Stomach smooth muscle (tissue), 2 donors: ENCODE measurements around the gene SMYD4.

ENCODE experiments used
- H3K27ac ChIP-seq: one replicate; pipeline ENCODE4 v1.7.0; 2013; ENCODE audit warnings: mild to moderate bottlenecking, low read length, inconsistent platforms
- H3K27me3 ChIP-seq, 2 donors: one replicate each; pipeline ENCODE4 v1.7.0; 2013; ENCODE audit warnings: low read length in 2 of 2; ENCODE audit not compliant: insufficient read depth in 2 of 2, control insufficient read depth in 1 of 2
- H3K36me3 ChIP-seq, 2 donors: one replicate each; pipeline ENCODE4 v1.7.0; 2013; ENCODE audit warnings: low read length in 2 of 2; ENCODE audit not compliant: control insufficient read depth in 2 of 2, insufficient read depth in 2 of 2
- H3K4me1 ChIP-seq: one replicate; pipeline ENCODE4 v1.7.0; 2013; ENCODE audit warnings: low read length; ENCODE audit not compliant: control insufficient read depth, insufficient read depth
- H3K4me3 ChIP-seq, 2 donors: one replicate each; pipeline ENCODE4 v1.7.0; 2013; ENCODE audit warnings: low read length in 2 of 2
- H3K9ac ChIP-seq, 2 donors: one replicate each; pipeline ENCODE4 v1.7.0; 2013; ENCODE audit warnings: low read length in 2 of 2, mild to moderate bottlenecking in 1 of 2
- H3K9me3 ChIP-seq, 2 donors: one replicate each; pipeline ENCODE4 v1.7.0; 2013; ENCODE audit warnings: low read length in 2 of 2; ENCODE audit not compliant: control insufficient read depth in 2 of 2
- donor health status: healthy.
- donor health status: Pancreatic carcinoma.

SMYD4 gene

GRCh38 chr17:1829592-1830257 is at the start of gene SMYD4, which contains the start of gene RPA1:
TSS of gene SMYD4 (minus strand) at chr17:1829902. CDS start at chr17:1827994, 1,908 bp downstream.
TSS of gene RPA1 (plus strand) at chr17:1830005. CDS start at chr17:1830094, 89 bp downstream.
- no peaks in the 10 kb centered on the region for H3K9me3 ChIP-seq
- H3K4me1 ChIP-seq = peaks cover 14% of the 10 kb centered on the region
- peaks cover 0 to 4% of the 10 kb centered on the region in 2 donors for H3K36me3 ChIP-seq
- peak within 1 kb of the TSS; percentile 72 to 82 for H3K9ac ChIP-seq
- peak within 1 kb of the TSS; percentile 58 for H3K27ac ChIP-seq
- H3K27me3 ChIP-seq = no peaks in the 10 kb centered on the region
- peak within 1 kb of the TSS; percentile 84 to 90 for H3K4me3 ChIP-seq

GRCh38 chr17:1878419-1879121 is 48.9 kb upstream of the SMYD4 start:
- H3K36me3 ChIP-seq = peaks cover 43 to 57% of the 10 kb centered on the region in 2 donors

GRCh38 chr17:1875597-1875996 is 45.9 kb upstream of the SMYD4 start:
- Histone ChIP-seq H3K27me3 (no peaks in the 10 kb centered on the region), H3K4me3 (no peak overlapping the region), H3K27ac (no peak overlapping the region), H3K9me3 (no peaks in the 10 kb centered on the region), H3K36me3 (peaks cover 35 to 46% of the 10 kb centered on the region in 2 donors), H3K4me1 (no peaks in the 10 kb centered on the region), H3K9ac (no peak overlapping the region)

More at GRCh38 chr17:1878419-1879121, 48.9 kb upstream of the SMYD4 start:
- Histone ChIP-seq H3K4me3 (no peak overlapping the region), H3K27me3 (no peaks in the 10 kb centered on the region), H3K4me1 (no peaks in the 10 kb centered on the region), H3K9ac (no peak overlapping the region), H3K9me3 (no peaks in the 10 kb centered on the region), H3K27ac (no peak overlapping the region)

- H3K9me3 ChIP-seq = no peaks in the 10 kb centered on the region
- H3K27me3 ChIP-seq = no peaks in the 10 kb centered on the region
- peaks cover 23 to 28% of the 10 kb centered on the region in 2 donors for H3K36me3 ChIP-seq
- no peak overlapping the region for H3K4me3 ChIP-seq
- no peaks in the 10 kb centered on the region for H3K4me1 ChIP-seq
- no peak overlapping the region for H3K9ac ChIP-seq
- H3K27ac ChIP-seq = no peak overlapping the region
These were observed 43.7 kb upstream of the SMYD4 start for GRCh38 chr17:1873418-1873817.

GRCh38 chr17:1872976-1873375 is 43.3 kb upstream of the SMYD4 start:
- H3K36me3 ChIP-seq = peaks cover 23 to 27% of the 10 kb centered on the region in 2 donors
- H3K4me1 ChIP-seq = no peaks in the 10 kb centered on the region
- no peak overlapping the region for H3K4me3 ChIP-seq
- no peaks in the 10 kb centered on the region for H3K9me3 ChIP-seq
- no peak overlapping the region for H3K27ac ChIP-seq
- H3K9ac ChIP-seq = no peak overlapping the region
- H3K27me3 ChIP-seq = no peaks in the 10 kb centered on the region

GRCh38 chr17:1872254-1872653 is 42.6 kb upstream of the SMYD4 start:
- no peak overlapping the region for H3K27ac ChIP-seq
- H3K4me3 ChIP-seq = no peak overlapping the region
- no peaks in the 10 kb centered on the region for H3K4me1 ChIP-seq
- no peaks in the 10 kb centered on the region for H3K9me3 ChIP-seq
- no peaks in the 10 kb centered on the region for H3K27me3 ChIP-seq
- H3K9ac ChIP-seq = no peak overlapping the region
- H3K36me3 ChIP-seq = peaks cover 21 to 23% of the 10 kb centered on the region in 2 donors

GRCh38 chr17:1871756-1872155 is 42.1 kb upstream of the SMYD4 start:
- no peaks in the 10 kb centered on the region for H3K9me3 ChIP-seq
- H3K27me3 ChIP-seq = no peaks in the 10 kb centered on the region
- no peaks in the 10 kb centered on the region for H3K4me1 ChIP-seq
- no peak overlapping the region for H3K4me3 ChIP-seq
- H3K9ac ChIP-seq = no peak overlapping the region
- peaks cover 16 to 20% of the 10 kb centered on the region in 2 donors for H3K36me3 ChIP-seq
- no peak overlapping the region for H3K27ac ChIP-seq

- Histone ChIP-seq H3K27me3 (no peaks in the 10 kb centered on the region), H3K27ac (no peak overlapping the region), H3K9ac (no peak overlapping the region), H3K4me1 (no peaks in the 10 kb centered on the region), H3K4me3 (no peak overlapping the region), H3K36me3 (peaks cover 13 to 16% of the 10 kb centered on the region in 2 donors), H3K9me3 (no peaks in the 10 kb centered on the region)
These were observed 40.9 kb upstream of the SMYD4 start for GRCh38 chr17:1870592-1870991.

GRCh38 chr17:1868090-1868489 is 38.4 kb upstream of the SMYD4 start:
- no peak overlapping the region for H3K4me3 ChIP-seq
- no peaks in the 10 kb centered on the region for H3K27me3 ChIP-seq
- no peak overlapping the region for H3K27ac ChIP-seq
- H3K9me3 ChIP-seq = no peaks in the 10 kb centered on the region
- no peak overlapping the region for H3K9ac ChIP-seq
- peaks cover 4 to 8% of the 10 kb centered on the region in 2 donors for H3K36me3 ChIP-seq
- no peaks in the 10 kb centered on the region for H3K4me1 ChIP-seq

GRCh38 chr17:1867307-1867706 is 37.6 kb upstream of the SMYD4 start:
- Histone ChIP-seq H3K9ac (no peak overlapping the region), H3K27me3 (no peaks in the 10 kb centered on the region)

More at GRCh38 chr17:1867307-1867706, 37.6 kb upstream of the SMYD4 start:
- no peaks in the 10 kb centered on the region for H3K9me3 ChIP-seq
- no peak overlapping the region for H3K27ac ChIP-seq
- no peaks in the 10 kb centered on the region for H3K4me1 ChIP-seq
- H3K36me3 ChIP-seq = peaks cover 3 to 8% of the 10 kb centered on the region in 2 donors
- H3K4me3 ChIP-seq = no peak overlapping the region
